Activated T-cell treated with anti-CD3 and anti-CD28 coated beads for 48 hours (primary cell): ENCODE results near the gene MAP7D3.

Experiments used
- DNase-seq: peaks from one replicate; pipeline ENCODE4 v3.0.0-alpha.2; 2020; ENCODE audit warnings: low read depth

The MAP7D3 gene

DNA sequence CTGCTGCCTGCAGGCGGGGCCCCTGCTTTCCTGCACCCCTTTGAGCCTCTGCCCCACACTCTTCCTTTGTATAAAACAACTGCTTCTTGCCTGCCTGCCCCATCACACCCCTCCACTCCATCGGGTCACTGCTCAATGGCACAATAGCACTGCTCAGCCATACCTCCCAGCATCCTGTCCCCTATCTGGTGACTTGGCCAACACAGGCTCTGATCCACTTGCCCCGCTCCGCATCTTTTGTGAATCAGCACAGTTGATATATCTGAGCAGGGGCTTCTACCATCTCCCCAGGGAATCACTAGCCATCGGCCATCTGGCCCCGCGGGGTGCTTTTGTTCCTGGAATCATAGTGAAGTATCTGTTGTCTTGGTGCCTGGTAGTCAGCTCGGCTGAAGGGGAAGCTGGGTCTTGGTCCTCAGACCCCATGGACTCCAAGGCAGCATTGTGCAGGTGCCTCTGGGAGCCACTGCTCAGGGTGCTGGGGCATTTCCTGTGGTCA lies 45.3 kb downstream of the MAP7D3 start:
- no peak for DNase-seq

DNA sequence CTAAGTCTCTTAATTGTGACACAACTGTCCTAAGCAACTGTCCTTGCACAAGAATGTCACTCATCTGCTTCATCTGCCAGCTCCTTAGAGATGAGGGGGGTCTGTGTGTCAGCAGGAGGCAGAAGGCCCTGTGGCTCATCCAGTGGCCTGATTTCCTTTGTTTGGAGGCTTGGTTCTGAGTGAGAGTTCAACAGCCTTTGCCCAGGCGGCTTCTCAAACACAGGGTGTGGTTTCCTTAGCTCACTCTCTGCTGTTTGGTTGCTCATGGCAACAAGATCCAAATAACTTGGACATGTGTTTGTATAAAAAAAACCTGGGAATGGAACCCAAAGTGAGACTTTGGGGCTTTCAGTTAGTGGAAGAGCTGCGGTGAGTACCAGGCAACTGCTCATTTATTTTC lies 46.6 kb downstream of the MAP7D3 start:
- DNase-seq, result no peak

DNA sequence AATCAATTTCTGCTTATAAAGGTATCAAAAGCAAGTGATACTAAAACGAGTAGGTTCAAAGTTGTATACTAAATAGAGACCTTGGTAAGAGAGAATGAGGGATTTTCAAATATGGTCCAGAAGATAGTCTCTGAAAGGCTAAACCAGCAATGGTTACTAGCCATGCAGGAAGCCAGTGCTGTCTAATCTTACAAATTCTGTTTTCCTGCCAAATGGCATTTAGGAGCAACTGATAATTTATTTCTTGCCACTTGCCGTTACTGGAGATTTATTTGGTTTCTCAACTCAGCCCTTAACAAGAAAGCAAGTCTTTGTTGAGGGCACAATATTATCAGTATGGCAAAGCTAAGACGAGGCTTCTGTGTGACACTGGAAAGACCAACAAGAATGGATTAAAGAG lies 47.2 kb downstream of the MAP7D3 start:
- DNase-seq, result no peak

DNA sequence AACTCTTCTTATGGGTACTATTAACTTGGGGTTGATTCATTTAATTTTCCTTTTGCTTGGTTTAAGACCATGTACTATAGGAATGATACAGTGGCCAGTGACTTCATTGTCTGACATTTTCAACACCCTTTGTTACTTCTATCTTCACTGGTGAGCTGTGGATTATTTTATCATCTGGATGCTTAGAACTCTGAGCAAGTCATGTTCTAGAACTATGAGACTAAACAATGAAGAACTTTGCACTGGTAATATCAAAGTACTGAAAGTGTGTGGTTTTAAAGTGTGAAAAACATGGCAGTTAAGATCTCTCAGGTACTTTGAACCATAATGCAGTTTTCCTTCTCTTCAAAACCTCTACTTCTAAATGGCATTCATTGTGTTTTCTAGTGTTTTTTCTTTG lies 47.8 kb downstream of the MAP7D3 start:
- no peak for DNase-seq

DNA sequence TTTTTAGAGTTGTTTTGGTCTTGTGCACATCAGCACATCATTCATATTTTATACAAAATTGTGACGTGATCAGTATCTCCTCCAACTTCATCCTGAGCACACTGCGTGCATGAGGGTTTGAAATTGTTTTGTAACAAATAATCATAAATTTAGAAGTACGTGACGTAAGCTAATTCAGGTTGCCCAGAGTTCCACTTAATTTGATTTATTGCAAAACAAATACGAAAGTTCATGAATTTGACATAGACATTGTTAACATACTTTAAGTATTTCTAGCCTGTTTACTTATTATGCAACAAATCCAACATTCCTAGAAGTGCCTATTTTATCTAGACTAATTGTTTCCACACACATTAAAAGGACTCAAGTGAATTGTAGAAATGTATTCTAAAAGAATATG lies 48.3 kb downstream of the MAP7D3 start:
- no peak for DNase-seq

DNA sequence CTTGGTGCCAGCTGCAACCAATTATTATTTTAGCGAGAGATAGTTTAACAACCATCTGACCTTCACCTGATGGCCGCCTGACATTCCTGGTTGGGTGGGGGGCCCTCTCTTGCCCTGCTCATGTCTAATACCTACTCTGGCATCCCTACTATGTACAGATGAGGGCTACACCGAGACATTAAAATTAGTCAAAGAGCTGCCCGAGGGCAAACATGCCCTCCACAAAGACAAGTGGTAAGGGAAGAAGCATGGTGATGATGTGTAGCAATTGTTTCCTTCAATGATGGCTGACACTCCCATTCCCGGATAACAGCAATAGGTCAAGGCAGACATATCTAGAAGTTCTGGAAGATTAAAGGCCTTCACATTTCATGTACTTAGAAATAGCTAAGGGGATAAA lies 49.6 kb downstream of the MAP7D3 start:
- DNase-seq, result no peak

DNA sequence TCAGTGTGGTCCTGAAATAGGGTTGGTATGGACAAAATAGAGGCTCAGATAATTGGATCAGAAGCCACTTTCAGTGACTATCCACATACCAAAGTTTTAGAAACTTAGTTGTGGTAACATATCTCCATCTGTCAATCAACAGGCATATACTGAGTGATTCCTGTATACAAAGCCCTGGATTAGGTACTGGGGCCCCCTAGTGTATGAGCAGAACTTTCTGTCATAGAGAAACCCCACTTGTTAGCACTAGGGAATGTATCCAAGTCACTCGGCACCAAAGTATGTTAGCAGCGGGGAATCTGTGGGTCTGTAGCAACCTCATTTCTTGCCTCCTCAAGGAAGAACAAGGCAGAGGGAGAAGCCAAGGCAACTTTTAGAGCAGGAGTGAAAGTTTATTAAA lies 50.7 kb downstream of the MAP7D3 start:
- DNase-seq, result no peak

DNA sequence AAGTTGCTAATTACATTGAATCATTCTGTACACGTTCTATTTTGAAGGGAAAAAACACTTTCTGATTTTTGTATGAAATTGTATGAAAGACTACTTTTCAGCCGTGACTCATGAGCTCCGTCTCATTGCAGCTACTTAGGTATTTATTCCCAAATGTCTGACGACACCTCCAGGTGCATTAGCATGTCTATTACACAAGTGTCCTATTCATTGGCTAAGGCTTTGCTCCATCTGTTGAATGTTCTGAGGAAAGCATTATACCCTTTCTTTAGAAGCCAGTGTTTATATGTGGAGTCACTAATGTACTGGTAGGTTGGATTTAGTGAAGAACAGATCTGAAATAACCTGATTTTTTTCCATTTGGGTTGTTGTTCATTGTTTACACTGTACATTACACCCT lies 51.8 kb downstream of the MAP7D3 start:
- no peak for DNase-seq

DNA sequence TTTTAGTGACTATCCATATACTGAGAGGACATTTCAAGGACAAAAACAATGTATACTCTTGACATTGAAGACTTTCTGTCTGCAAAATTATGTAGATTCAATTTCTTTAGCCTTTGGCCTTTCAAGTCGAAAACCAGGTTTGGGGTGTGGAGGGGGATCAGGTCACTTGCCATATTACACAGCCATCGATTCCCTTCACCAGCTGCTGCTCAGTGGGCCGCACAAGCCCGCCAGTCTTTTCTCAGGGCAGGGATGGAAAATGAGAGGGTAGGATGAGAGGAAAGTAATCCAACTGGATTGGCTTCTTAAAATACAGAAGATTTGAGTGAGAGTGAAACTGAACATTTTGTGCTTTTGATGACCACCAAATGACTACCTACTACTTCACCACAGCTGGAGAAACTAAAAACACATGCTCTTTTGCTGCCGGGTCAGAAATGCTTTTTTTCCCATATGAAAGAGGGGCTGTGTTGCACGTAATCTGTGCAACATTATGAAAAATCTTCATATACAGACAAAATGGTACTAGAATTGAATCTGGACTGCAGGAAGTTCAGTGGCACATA lies 52.4 kb downstream of the MAP7D3 start:
- DNase-seq, result no peak

DNA sequence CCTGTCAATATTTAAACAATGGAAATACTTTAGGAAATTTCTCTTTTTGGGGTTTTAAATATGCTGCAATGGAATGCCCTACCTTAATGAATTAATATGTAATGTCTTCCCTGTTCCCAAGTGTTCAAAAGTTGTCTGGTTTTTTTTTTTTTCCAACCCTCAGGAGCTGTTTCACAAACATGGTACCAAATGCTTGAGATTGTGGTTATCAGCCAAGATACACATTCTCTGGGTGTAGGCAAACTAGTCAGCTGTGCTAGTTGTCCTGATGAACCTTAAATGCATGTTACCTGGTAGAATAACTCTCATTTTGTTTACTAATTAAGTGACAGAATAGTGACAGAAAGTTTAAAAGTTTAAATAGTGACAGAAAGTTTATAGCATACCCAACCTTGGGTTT lies 53.2 kb downstream of the MAP7D3 start:
- DNase-seq, result no peak

DNA sequence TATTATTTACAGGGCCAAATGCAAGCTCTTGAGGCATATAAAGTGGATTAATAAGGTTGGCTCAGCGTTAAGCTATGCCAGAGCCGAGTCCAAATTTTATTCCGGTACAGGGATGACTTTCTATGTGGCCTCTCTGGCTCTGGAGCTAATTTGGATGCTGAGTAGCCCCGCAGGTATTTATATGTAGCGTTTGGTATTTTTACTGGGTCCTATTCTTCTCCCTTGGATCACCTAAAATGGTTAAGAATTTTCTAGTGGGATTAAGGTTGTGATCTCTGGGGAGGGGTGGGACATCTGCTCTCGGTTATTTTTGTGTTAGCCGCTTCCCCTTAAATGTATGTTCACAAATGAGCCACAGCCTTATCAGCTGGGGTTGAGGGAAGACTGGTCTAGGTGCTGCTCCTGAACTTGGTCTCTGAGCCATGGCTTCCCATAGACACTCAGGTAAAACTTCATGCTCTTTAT lies 54.5 kb downstream of the MAP7D3 start:
- DNase-seq, result no peak

DNA sequence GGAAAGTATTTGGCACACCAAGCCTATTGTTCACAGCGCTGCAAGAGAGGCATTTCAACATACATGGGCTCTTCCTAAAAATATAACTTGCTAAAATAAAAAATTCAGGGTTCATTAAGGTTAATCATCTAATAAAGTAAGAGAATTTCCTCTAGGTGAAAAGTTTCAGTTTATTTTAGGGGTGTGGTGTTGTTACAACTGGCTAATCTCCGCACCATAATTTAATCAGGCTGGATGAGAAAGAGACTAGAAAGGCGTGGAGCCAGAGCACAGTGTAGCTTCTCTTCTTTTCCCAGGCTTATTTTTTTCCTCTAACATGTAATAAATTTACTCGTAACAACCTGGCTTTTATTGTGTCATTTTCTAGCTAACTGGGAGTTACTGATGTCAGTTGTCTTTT lies 56.0 kb downstream of the MAP7D3 start:
- no peak for DNase-seq

DNA sequence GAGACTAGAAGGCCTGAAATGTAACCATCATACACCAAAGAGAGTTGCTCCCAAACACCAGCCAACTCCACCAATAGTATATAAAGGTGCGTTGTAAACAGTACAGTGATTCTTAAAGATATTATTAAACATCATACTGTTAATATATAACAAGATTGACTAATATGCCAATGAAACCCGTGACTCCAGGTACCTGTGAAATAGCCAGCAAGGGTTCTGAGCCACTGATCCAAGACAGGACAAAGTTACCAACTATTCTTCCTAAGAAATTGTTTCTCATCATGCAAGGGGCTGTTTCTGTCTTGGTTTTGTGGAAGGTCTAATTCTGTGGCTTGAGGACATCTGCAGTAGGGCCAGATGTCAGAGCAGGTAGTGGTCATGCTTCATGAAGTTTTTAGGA lies 56.7 kb downstream of the MAP7D3 start:
- no peak for DNase-seq

DNA sequence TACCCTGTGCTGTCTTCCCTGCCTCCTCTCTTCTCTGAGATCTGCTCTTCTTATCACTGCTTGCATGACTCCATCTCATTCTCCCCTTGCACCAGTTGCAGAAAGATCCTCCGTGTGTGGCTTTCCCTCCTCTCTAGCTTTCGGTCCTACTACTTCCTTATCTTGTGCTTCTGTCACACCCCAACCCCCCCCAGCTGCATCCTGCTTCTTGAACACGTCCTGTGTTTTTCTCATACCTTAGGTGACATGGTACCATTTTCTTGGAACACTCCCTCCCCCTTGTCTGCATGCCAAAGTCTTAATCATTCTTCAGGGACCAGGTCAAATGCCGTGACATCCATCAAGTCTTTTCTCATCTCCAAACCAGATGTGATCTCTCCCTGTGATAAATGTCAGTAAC lies 57.4 kb downstream of the MAP7D3 start:
- no peak for DNase-seq

DNA sequence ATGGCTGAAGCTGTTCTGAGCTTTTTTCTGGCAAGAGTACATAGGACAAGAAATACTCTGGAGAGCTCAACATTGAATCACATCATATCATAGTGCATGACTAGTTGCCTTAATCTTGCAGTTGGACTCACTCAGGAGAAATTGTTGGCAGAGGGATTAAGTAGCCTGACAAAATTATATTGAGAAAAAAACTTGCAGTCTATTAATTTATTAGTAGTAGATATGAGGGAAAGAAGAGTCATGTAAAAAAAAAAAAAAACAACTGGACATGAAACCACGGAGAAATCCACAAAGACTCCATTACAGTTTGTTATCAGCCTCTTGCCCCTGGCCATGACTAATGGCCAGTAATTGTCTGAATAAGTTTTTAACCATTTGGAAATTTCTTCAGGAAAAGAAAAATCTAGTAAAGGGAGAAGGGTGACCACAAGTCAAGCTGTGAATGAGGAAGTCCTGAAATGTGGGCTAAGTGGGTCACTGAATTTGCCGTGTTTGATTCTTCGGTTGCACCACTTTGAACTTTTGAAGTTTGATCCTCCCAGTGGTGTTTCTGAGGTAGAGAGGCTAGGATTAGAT lies 58.3 kb downstream of the MAP7D3 start:
- DNase-seq, result no peak

DNA sequence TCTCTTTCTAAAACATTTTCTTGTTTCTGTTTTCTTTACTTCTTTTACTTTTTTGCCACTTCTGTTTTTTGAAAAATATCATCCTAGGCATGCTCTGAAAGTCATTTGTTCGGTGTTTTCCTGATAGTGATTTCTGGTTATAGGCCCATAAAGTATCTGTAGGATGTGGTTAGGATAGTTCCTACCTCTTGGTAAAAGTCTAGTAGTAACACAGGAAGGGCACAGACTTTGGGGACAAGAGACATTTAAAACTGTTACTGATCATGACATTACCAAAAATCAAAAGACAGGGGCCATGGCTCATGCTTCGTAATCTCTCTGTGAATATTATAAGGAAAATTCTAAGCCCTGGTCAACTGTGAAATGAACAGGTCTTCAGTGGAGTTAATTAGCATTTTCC lies 59.1 kb downstream of the MAP7D3 start:
- DNase-seq, result no peak

DNA sequence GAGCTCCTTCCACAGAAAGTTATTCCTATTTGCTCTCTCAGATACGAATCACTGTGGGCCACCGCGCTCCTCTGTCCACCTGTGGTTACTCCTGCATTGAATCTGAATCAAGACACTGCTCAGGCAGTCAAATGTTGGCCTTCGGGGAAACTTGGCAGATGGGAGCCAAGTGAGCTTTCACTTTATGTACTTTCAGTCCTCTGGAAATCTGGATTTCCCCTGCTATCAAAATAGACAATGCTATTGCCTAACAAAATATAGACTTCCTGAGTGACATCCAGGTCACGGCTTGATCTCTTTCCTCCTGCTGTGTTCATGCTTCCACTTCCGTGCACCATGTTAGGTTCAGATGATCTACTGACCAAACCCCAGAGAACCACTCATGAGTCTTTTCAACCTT lies 60.0 kb downstream of the MAP7D3 start:
- DNase-seq, result no peak

DNA sequence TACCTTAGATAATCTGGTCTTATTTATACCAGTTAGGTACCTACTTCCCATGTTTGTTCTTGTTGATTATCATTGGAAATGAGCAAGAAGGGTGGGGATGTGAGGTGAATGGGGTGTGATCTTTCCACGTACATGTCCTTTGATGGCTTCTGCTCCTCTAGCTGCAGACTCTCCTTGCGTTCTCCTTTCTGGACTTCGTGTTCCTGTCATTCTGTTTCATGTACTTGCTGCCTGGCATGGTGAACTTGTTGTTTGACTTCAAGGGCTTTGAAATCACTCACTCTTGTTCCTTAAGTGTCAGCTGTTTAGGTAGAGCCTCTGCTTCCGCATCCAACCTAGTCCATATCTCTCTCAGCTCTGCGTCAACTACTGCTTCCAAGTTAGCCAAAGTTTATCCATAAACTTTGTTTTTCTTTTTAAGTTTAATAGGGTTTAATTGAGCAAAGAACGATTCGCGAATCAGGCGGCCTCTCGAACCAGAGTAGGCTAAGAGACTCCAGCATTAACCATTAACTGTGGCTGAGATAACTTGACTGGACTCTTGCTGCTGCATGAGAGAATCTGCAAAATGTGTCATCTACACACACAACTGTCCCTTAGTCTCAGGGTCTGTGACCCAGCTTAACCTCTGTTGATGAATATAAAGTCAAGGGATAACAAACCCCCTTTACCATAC lies 61.0 kb downstream of the MAP7D3 start:
- DNase-seq, result no peak

DNA sequence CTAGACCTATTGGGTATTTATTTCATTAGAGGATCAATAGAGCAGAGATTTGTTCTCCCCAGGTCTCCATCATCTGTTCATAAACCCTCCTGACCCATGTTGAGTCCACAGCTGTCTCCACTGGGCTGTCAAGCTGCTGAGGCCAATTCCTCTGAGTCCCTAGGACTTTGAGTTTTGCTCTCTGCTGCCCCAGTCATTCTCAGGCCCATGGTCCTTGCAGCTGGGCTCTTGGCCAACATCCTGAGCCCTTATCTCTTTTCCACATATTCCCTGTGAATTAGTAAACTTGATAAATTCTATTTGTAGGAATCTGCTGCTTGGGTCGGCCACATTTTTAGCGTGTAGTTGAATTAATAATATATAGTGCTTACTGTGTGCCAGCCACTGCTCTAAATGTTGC lies 62.0 kb downstream of the MAP7D3 start:
- DNase-seq, result no peak

DNA sequence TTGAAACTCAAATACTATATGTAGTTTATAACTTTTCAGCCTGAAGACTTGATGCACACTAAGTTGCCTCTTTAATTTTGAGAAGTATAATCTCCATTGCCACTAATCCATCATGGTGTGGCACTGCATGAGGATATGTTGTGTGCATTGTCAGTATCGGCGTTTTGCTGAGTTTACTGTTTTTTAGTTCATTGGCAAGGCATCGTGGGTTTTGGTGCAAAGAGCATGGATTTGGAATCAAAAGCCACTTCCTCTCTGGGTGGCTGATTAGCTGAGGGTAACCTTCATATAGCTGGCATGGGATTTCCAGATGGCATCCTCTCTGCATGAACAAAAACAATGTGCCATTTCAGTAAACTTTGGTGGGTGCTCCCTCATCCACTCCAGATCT lies 65.2 kb downstream of the MAP7D3 start:
- no peak for DNase-seq

DNA sequence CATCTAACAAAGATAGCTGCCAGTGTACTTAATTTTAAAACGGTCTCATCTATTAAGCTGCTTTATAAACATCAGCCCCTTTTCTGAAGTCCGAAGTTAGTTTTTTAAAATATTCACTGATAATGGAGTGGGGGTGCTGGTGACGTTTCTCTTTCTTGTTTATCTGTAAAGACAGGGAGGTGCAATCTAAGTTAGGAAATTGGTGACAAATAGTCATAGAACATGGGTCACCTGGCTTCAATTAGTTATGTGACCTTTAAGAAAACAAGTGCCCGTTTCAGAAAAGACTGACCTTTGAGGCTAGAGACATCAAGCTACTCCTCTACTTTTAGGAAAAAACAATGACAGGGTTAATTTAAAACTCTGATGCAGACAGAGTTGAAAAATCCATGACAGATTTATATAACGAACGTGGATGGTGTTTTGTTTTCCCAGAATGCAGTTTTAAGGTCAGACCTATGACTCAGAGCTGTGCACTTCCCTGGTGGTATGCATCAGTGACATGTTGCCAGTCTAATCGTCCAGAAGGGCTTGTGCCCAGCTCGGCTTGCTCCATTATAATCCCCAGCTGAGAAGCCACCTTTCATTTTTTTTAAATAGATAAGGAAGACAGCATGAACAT lies 65.7 kb downstream of the MAP7D3 start:
- DNase-seq, result no peak

DNA sequence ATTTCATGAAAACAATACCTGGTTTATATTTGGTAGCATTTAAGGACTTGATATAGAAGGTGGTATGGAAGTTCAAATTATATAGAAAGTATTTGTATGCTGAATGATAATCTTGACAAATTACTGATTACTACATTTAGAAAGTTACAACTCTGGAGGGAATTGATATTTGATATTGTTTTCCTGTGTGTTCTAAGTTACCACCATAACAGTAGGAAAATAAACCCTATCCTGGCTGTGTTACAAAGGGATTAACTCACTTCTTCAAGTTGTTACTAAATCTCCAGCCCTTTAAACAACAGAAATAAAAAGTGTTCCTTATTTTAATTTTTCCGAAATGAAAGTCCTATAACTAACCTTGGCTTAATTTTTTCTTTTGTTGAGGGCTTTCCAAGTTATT lies 67.3 kb downstream of the MAP7D3 start:
- no peak for DNase-seq

DNA sequence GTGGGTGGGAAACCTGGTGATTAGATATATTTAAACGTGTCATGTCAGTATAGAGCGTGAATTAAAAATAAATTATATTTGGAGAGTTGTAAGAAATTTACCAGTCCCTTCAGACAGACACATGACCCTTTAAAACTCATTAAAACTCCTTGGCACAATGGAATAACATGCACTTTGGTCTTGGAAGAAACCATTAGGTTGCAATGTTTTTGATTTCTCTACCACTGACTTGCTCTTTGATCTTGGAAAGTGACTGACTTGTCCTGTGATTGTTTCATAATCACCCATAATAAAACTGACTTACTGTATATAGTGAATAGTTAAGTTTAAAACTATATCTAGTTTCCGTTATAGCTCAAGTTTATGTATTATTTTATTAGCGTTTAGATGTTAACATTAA lies 68.0 kb downstream of the MAP7D3 start:
- no peak for DNase-seq
